Caco-2 (cell line): ENCODE results near the gene RBM39. TPM values are rescaled to one million over a fixed set of nuclear protein-coding genes. Genes with fewer than 3 reads are reported as not detected.

Experiments
- BruUV-seq: library from RNA; stranded (reverse); fragments of 400-500 nt; replicated peaks from 2 replicates; lab custom pipeline; 2021; lab: Mats Ljungman, UMichigan
- CTCF ChIA-PET: fragments of 300-600 bp; sonication (Branson Sonifier 250); formaldehyde crosslinking; loops from one replicate; lab custom pipeline; 2022; ENCODE audit warnings: antibody characterized with exemption; lab: Charles Lee
- POLR2A ChIA-PET: fragments of 300-600 bp; sonication (Branson Sonifier 250); formaldehyde crosslinking; loops from one replicate; lab custom pipeline; 2022; ENCODE audit warnings: antibody characterized with exemption; lab: Charles Lee
- DNase-seq, 2 experiments: peaks; one replicate each; pipeline versions ENCODE4 v3.0.0 to v3.0.0-alpha.2; 2020 to 2022
- H3K27me3 ChIP-seq: replicated peaks from 2 replicates; pipeline ENCODE4 v1.6.0; 2011; ENCODE audit warnings: low read length; ENCODE audit not compliant: control insufficient read depth, insufficient read depth
- H3K36me3 ChIP-seq: 2 replicates; pipeline ENCODE4 v1.5.1; 2011; ENCODE audit warnings: low read length; ENCODE audit not compliant: control insufficient read depth, insufficient read depth
- H3K4me1 ChIP-seq: fragments of 250-450 bp; sonication (Bioruptor Pico); 2 replicates; pipeline ENCODE4 v1.5.1; 2020; ENCODE audit warnings: mild to moderate bottlenecking
- H3K4me3 ChIP-seq: 2 replicates; pipeline ENCODE4 v1.5.1; 2011; ENCODE audit warnings: low read depth, mild to moderate bottlenecking, control low read depth, low read length
- H3K9me3 ChIP-seq: fragments of 250-450 bp; sonication (Bioruptor Pico); 2 replicates; pipeline ENCODE4 v1.5.1; 2020; ENCODE audit warnings: mild to moderate bottlenecking, moderate library complexity
- H3K27ac Mint-ChIP-seq: one replicate; pipeline ENCODE4 v1.8.0; 2022; ENCODE audit warnings: mixed read lengths; ENCODE audit not compliant: unreplicated experiment
- H3K27me3 Mint-ChIP-seq: one replicate; pipeline ENCODE4 v1.8.0; 2022; ENCODE audit warnings: mixed read lengths; ENCODE audit not compliant: insufficient read depth, unreplicated experiment
- H3K36me3 Mint-ChIP-seq: one replicate; pipeline ENCODE4 v1.8.0; 2022; ENCODE audit warnings: mild to moderate bottlenecking, mixed read lengths; ENCODE audit not compliant: insufficient read depth, unreplicated experiment
- H3K4me1 Mint-ChIP-seq: one replicate; pipeline ENCODE4 v1.8.0; 2022; ENCODE audit warnings: low read depth, mixed read lengths; ENCODE audit not compliant: unreplicated experiment
- H3K4me3 Mint-ChIP-seq: one replicate; pipeline ENCODE4 v1.8.0; 2022; ENCODE audit warnings: mild to moderate bottlenecking, moderate library complexity, mixed read lengths; ENCODE audit not compliant: unreplicated experiment
- H3K9me3 Mint-ChIP-seq: one replicate; pipeline ENCODE4 v1.8.0; 2022; ENCODE audit warnings: mixed read lengths; ENCODE audit not compliant: unreplicated experiment
- CTCF ChIP-seq, 2 experiments: fragments of 200-600 bp in 1 of 2; IDR thresholded peaks; 1 replicate in 1 of 2; 2 replicates in 1 of 2; pipeline versions ENCODE4 v1.5.1 to v1.8.0; 2011 to 2022; ENCODE audit warnings: antibody characterized with exemption in 1 of 2, control low read depth in 1 of 2, inconsistent platforms in 1 of 2, low read depth in 1 of 2, low read length in 1 of 2, mild to moderate bottlenecking in 1 of 2, moderate library complexity in 1 of 2; ENCODE audit not compliant: insufficient read depth in 1 of 2, severe bottlenecking in 1 of 2, unreplicated experiment in 1 of 2
- intact Hi-C: fragments of 100-400 bp; cut with micrococcal nuclease; formaldehyde crosslinking; loops from one replicate; pipeline ENCODE4 v1.10.0; 2022; ENCODE audit not compliant: unreplicated experiment
- total RNA-seq: library from RNA; stranded (reverse); gene quantifications from 2 replicates; pipeline ENCODE4 v1.2.3, GENCODE V29; 2022

RBM39 gene
- total RNA-seq, 1 experiment from 2014 or later = 750 TPM

DNA sequence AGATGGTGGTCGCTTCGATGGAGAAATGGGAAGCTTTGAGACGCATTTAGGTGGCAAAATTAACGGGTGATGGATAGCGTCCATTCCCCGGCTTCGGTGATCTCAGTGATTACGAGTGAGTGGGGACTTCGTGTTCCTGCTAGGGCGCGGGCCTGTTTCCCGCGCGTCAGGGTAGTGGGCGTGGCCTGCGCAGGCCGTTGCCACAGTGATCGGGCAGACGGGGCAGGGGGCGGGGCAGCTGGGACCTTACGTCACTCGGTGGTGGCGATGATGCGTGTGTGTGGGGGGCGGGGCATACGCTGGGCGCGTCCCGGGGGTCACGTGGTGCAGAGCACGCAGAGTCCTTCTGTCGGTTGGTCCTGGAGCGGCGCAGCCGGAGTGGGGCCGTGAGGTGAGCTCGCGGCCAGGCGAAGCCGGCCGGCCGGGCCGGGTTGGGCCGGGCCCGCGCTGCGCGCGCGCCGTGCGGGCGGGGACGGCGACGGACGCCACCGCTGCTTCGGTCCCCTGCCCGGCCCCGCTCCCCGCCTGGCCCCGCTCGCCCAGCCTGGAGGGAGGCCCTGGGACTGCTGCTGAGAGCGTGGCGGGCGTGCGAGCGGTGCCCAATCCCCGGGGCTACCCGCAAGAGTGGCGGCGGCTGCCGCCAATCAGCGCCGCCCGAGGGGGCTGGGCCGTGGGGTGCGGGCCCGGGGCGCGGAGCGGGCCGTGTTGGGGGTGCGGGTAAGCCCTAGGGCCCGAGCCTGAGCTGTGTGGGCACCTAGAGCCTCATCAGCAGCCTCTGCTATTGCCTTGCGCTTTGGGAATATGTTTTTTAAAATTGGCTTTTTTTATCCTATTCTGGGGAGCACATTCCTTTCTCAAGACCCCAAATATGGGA, 29.9 kb upstream of the RBM39 start, which contains the start of gene PHF20:
Gene PHF20, plus strand, starts transcription at position 327 of the 874 bp plus-strand sequence. CDS start 29,508 bp downstream, outside the sequence.
- no peaks in the 10 kb centered on the region for H3K27me3 Mint-ChIP-seq
- Histone ChIP-seq H3K27me3 (no peaks in the 10 kb centered on the region), H3K9me3 (no peaks in the 10 kb centered on the region), H3K4me3 (peak within 1 kb of the TSS; percentile 73), H3K4me1 (peaks cover 58% of the 10 kb centered on the region), H3K36me3 (peaks cover 3% of the 10 kb centered on the region; the same call in 1 of the 2 replicates)
- TF ChIP-seq CTCF (IDR thresholded peaks at IDR 0.05; ENCODE audit: insufficient read depth in 1 of 2, low read depth in 1 of 2, low read length in 1 of 2, severe bottlenecking in 1 of 2, unreplicated experiment in 1 of 2) = no peak
- DNase-seq = peak; percentile 100
- intact Hi-C loops = loop anchor here (1.0 to 5.0 kb wide), 3 partner anchors 30 to 155 kb away; partner anchors contain the start of genes RBM39 and SPAG4
- H3K4me1 Mint-ChIP-seq = peaks cover 54% of the 10 kb centered on the region
- BruUV-seq = no TSS peak
- H3K27ac Mint-ChIP-seq = peak within 1 kb of the TSS; percentile 90
- H3K36me3 Mint-ChIP-seq = peaks cover 47% of the 10 kb centered on the region
- H3K9me3 Mint-ChIP-seq = no peaks in the 10 kb centered on the region
- CTCF ChIA-PET = interaction anchor here (0.6 to 1.9 kb wide), 7 partner anchors 25 to 182 kb away, joined by 3 to 18 read pairs (median 3); partner anchors contain the start of genes RBM39 and SCAND1
- POLR2A ChIA-PET = interaction anchor here (0.5 to 3.1 kb wide), 20 partner anchors 18 to 1660 kb away, joined by 3 to 161 read pairs (median 4); partner anchors contain the start of genes CEP250, EIF2S2, EIF6 and ERGIC3
- H3K4me3 Mint-ChIP-seq = peak within 1 kb of the TSS; percentile 80

- intact Hi-C loops = loop anchor here (1.0 to 5.0 kb wide), 2 partner anchors 29 to 154 kb away; partner anchors contain the start of genes RBM39 and SPAG4
- peak overlapping the region; percentile 90 for H3K27ac Mint-ChIP-seq
Measured at GRCh38 chr20:35771367-35771688, 29.3 kb upstream of the RBM39 start.

More at GRCh38 chr20:35771367-35771688, 29.3 kb upstream of the RBM39 start:
- peaks cover 41% of the 10 kb centered on the region for H3K36me3 Mint-ChIP-seq
- peaks cover 52% of the 10 kb centered on the region for H3K4me1 ChIP-seq
- H3K4me1 Mint-ChIP-seq = peaks cover 48% of the 10 kb centered on the region
- no peaks in the 10 kb centered on the region for H3K9me3 Mint-ChIP-seq
- peak overlapping the region; percentile 80 for H3K4me3 Mint-ChIP-seq
- peaks cover 3% of the 10 kb centered on the region; the same call in 1 of the 2 replicates for H3K36me3 ChIP-seq
- ChIA-PET POLR2A (interaction anchor here (0.5 to 3.1 kb wide), 15 partner anchors 17 to 1659 kb away, joined by 3 to 161 read pairs (median 4); partner anchors contain the start of genes CEP250, EIF2S2, ERGIC3 and RBM39), CTCF (interaction anchor here (0.6 to 1.9 kb wide), 6 partner anchors 24 to 360 kb away, joined by 3 to 18 read pairs (median 4); partner anchors contain the start of genes RBM39, SCAND1 and SPAG4)
- peak overlapping the region; percentile 73 for H3K4me3 ChIP-seq
- DNase-seq = no peak
- H3K27me3 ChIP-seq = no peaks in the 10 kb centered on the region
- TF ChIP-seq CTCF (IDR thresholded peaks at IDR 0.05; ENCODE audit: insufficient read depth in 1 of 2, low read depth in 1 of 2, low read length in 1 of 2, severe bottlenecking in 1 of 2, unreplicated experiment in 1 of 2) = no peak
- BruUV-seq = TSS peak; percentile 87
- no peaks in the 10 kb centered on the region for H3K27me3 Mint-ChIP-seq
- H3K9me3 ChIP-seq = no peaks in the 10 kb centered on the region
